HAP-1 (cell line): ENCODE measurements around the gene TFAP2A.

Experiments
- DNase-seq, 2 experiments: peaks; one replicate each; pipeline ENCODE4 v3.0.0-alpha.2; 2016 to 2020; ENCODE audit warnings: low spot score in 2 of 2
- H3K27me3 ChIP-seq: fragments of 250-450 bp; sonication (Bioruptor Pico); 2 replicates; pipeline ENCODE4 v1.5.1; 2020; ENCODE audit warnings: low read depth, mild to moderate bottlenecking, moderate library complexity
- H3K36me3 ChIP-seq: fragments of 250-450 bp; sonication (Bioruptor Pico); replicated peaks from 2 replicates; pipeline ENCODE4 v1.5.1; 2020; ENCODE audit warnings: mild to moderate bottlenecking
- H3K4me1 ChIP-seq: fragments of 250-450 bp; sonication (Bioruptor Pico); 2 replicates; pipeline ENCODE4 v1.5.1; 2020; ENCODE audit warnings: mild to moderate bottlenecking
- H3K4me3 ChIP-seq: fragments of 250-450 bp; sonication (Bioruptor Pico); 2 replicates; pipeline ENCODE4 v1.5.1; 2020; ENCODE audit warnings: mild to moderate bottlenecking, moderate library complexity
- H3K9me3 ChIP-seq: fragments of 250-450 bp; sonication (Bioruptor Pico); 2 replicates; pipeline ENCODE4 v1.5.1; 2020; ENCODE audit warnings: mild to moderate bottlenecking, moderate library complexity
- in situ Hi-C: fragments of 300-500 bp; cut with MboI; formaldehyde crosslinking; loops from 3 replicates; pipeline ENCODE4 v1.14.3; 2020; ENCODE audit warnings: low sequenced_read_pairs, inconsistent platforms, mixed read lengths

The TFAP2A gene

GRCh38 chr6:10414756-10415616, at the start of gene TFAP2A:
Gene TFAP2A (minus strand): TSS chr6:10415074. CDS start chr6:10414991, 83 bp downstream.
- in situ Hi-C loops = loop anchor here (10.0 kb wide), 1 partner anchor 390 kb away; no protein-coding TSS in a partner anchor
- peak; percentile 83 to 92 for DNase-seq
- no peaks in the 10 kb centered on the region for H3K27me3 ChIP-seq
- peak within 1 kb of the TSS; percentile 43 for H3K4me3 ChIP-seq
- H3K9me3 ChIP-seq = peaks cover 3% of the 10 kb centered on the region; the same call in 1 of the 2 replicates
- no peaks in the 10 kb centered on the region for H3K36me3 ChIP-seq
- peaks cover 5% of the 10 kb centered on the region for H3K4me1 ChIP-seq

GRCh38 chr6:10463491-10464481, 48.9 kb upstream of the TFAP2A start:
- H3K4me3 ChIP-seq = no peak overlapping the region
- no peak for DNase-seq
- peaks cover 11% of the 10 kb centered on the region for H3K4me1 ChIP-seq
- in situ Hi-C loops = no loop called here
- no peaks in the 10 kb centered on the region; the same call in 1 of the 2 replicates for H3K9me3 ChIP-seq
- H3K36me3 ChIP-seq = no peaks in the 10 kb centered on the region
- H3K27me3 ChIP-seq = 0 out of 2 replicates have a peak, but pooled peaks cover 2% of the 10 kb centered on the region

GRCh38 chr6:10463040-10463439, 48.2 kb upstream of the TFAP2A start:
- no peaks in the 10 kb centered on the region; the same call in 1 of the 2 replicates for H3K9me3 ChIP-seq
- H3K27me3 ChIP-seq = 0 out of 2 replicates have a peak, but pooled peaks cover 2% of the 10 kb centered on the region
- no peaks in the 10 kb centered on the region for H3K36me3 ChIP-seq
- DNase-seq = no peak
- in situ Hi-C loops = no loop called here
- no peak overlapping the region for H3K4me3 ChIP-seq
- peaks cover 11% of the 10 kb centered on the region for H3K4me1 ChIP-seq

- no peak for DNase-seq
- Histone ChIP-seq H3K9me3 (no peaks in the 10 kb centered on the region; the same call in 1 of the 2 replicates), H3K4me3 (no peak overlapping the region), H3K36me3 (no peaks in the 10 kb centered on the region), H3K27me3 (0 out of 2 replicates have a peak, but pooled peaks cover 2% of the 10 kb centered on the region), H3K4me1 (peaks cover 11% of the 10 kb centered on the region)
- in situ Hi-C loops = no loop called here
Observed at GRCh38 chr6:10461850-10462249, 47.0 kb upstream of the TFAP2A start.

GRCh38 chr6:10460096-10460495, 45.2 kb upstream of the TFAP2A start:
- Histone ChIP-seq H3K9me3 (no peaks in the 10 kb centered on the region; the same call in 1 of the 2 replicates), H3K4me3 (no peak overlapping the region), H3K4me1 (peaks cover 11% of the 10 kb centered on the region), H3K27me3 (0 out of 2 replicates have a peak, but pooled peaks cover 2% of the 10 kb centered on the region), H3K36me3 (no peaks in the 10 kb centered on the region)
- in situ Hi-C loops = no loop called here
- DNase-seq = no peak

- no peak for DNase-seq
- in situ Hi-C loops = no loop called here
Observed at GRCh38 chr6:10458287-10458686, 43.4 kb upstream of the TFAP2A start.

GRCh38 chr6:10453596-10453995, 38.7 kb upstream of the TFAP2A start:
- no peaks in the 10 kb centered on the region for H3K27me3 ChIP-seq
- in situ Hi-C loops = no loop called here
- H3K4me1 ChIP-seq = no peaks in the 10 kb centered on the region
- no peaks in the 10 kb centered on the region for H3K36me3 ChIP-seq
- no peak for DNase-seq
- no peak overlapping the region for H3K4me3 ChIP-seq
- H3K9me3 ChIP-seq = no peaks in the 10 kb centered on the region

More at GRCh38 chr6:10458287-10458686, 43.4 kb upstream of the TFAP2A start:
- no peaks in the 10 kb centered on the region; the same call in 1 of the 2 replicates for H3K9me3 ChIP-seq
- H3K4me1 ChIP-seq = peaks cover 7% of the 10 kb centered on the region
- H3K36me3 ChIP-seq = no peaks in the 10 kb centered on the region
- no peak overlapping the region for H3K4me3 ChIP-seq
- 0 out of 2 replicates have a peak, but pooled peaks cover 2% of the 10 kb centered on the region for H3K27me3 ChIP-seq

GRCh38 chr6:10451828-10452509, 37.1 kb upstream of the TFAP2A start:
- H3K4me1 ChIP-seq = no peaks in the 10 kb centered on the region
- no peaks in the 10 kb centered on the region for H3K27me3 ChIP-seq
- H3K9me3 ChIP-seq = no peaks in the 10 kb centered on the region
- DNase-seq = no peak
- H3K4me3 ChIP-seq = no peak overlapping the region
- in situ Hi-C loops = no loop called here
- no peaks in the 10 kb centered on the region for H3K36me3 ChIP-seq

GRCh38 chr6:10451394-10451793, 36.5 kb upstream of the TFAP2A start:
- no peaks in the 10 kb centered on the region for H3K9me3 ChIP-seq

GRCh38 chr6:10449751-10450150, 34.9 kb upstream of the TFAP2A start:
- in situ Hi-C loops = loop anchor here (25.0 kb wide), 2 partner anchors 912 to 1462 kb away; no protein-coding TSS in a partner anchor
- Histone ChIP-seq H3K4me3 (no peak overlapping the region), H3K9me3 (no peaks in the 10 kb centered on the region), H3K4me1 (no peaks in the 10 kb centered on the region), H3K36me3 (no peaks in the 10 kb centered on the region), H3K27me3 (no peaks in the 10 kb centered on the region)
- DNase-seq = no peak

More at GRCh38 chr6:10451394-10451793, 36.5 kb upstream of the TFAP2A start:
- Histone ChIP-seq H3K36me3 (no peaks in the 10 kb centered on the region), H3K4me3 (no peak overlapping the region), H3K4me1 (no peaks in the 10 kb centered on the region), H3K27me3 (no peaks in the 10 kb centered on the region)
- in situ Hi-C loops = no loop called here
- no peak for DNase-seq

- no peaks in the 10 kb centered on the region for H3K4me1 ChIP-seq
- in situ Hi-C loops = loop anchor here (25.0 kb wide), 2 partner anchors 911 to 1461 kb away; no protein-coding TSS in a partner anchor
- no peaks in the 10 kb centered on the region for H3K36me3 ChIP-seq
- no peak for DNase-seq
- no peaks in the 10 kb centered on the region for H3K9me3 ChIP-seq
- H3K27me3 ChIP-seq = no peaks in the 10 kb centered on the region
- no peak overlapping the region for H3K4me3 ChIP-seq
Observed at GRCh38 chr6:10448096-10448495, 33.2 kb upstream of the TFAP2A start.

- no peak for DNase-seq
- no peaks in the 10 kb centered on the region for H3K9me3 ChIP-seq
- H3K36me3 ChIP-seq = no peaks in the 10 kb centered on the region
- no peaks in the 10 kb centered on the region for H3K4me1 ChIP-seq
- H3K4me3 ChIP-seq = no peak overlapping the region
- no peaks in the 10 kb centered on the region for H3K27me3 ChIP-seq
- in situ Hi-C loops = loop anchor here (25.0 kb wide), 2 partner anchors 909 to 1459 kb away; no protein-coding TSS in a partner anchor
Observed at GRCh38 chr6:10446548-10446947, 31.7 kb upstream of the TFAP2A start.

- H3K9me3 ChIP-seq = no peaks in the 10 kb centered on the region; the same call in 1 of the 2 replicates
- H3K4me3 ChIP-seq = no peak overlapping the region
- no peaks in the 10 kb centered on the region for H3K4me1 ChIP-seq
- no peak for DNase-seq
- in situ Hi-C loops = loop anchor here (25.0 kb wide), 2 partner anchors 904 to 1454 kb away; no protein-coding TSS in a partner anchor
- no peaks in the 10 kb centered on the region for H3K27me3 ChIP-seq
- no peaks in the 10 kb centered on the region for H3K36me3 ChIP-seq
Observed at GRCh38 chr6:10441655-10442009, 26.8 kb upstream of the TFAP2A start.
